ENCODE measurements around the gene SGMS1.
"Not testable (repeated sequence)": the region's sequence is repeated elsewhere in the genome, so short reads cannot be mapped to it uniquely, and the experiment has no call there.

DNA sequence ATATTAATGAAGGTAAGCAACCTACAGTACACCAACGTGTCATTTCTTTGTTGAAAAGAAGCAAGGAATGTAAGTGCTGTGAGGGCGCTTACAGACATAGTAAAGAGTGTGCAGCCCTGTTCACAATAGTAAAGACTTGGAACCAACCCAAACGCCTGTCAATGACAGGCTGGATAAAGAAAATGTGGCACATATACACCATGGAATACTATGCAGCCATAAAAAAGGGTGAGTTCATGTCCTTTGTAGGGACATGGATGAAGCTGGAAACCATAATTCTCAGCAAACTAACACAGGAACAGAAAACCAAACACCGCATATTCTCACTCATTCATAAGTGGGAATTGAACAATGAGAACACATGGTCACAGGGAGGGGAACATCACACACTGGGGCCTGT lies 55.0 kb downstream of the SGMS1 start:
- TF ChIP-seq, protein P1, sequence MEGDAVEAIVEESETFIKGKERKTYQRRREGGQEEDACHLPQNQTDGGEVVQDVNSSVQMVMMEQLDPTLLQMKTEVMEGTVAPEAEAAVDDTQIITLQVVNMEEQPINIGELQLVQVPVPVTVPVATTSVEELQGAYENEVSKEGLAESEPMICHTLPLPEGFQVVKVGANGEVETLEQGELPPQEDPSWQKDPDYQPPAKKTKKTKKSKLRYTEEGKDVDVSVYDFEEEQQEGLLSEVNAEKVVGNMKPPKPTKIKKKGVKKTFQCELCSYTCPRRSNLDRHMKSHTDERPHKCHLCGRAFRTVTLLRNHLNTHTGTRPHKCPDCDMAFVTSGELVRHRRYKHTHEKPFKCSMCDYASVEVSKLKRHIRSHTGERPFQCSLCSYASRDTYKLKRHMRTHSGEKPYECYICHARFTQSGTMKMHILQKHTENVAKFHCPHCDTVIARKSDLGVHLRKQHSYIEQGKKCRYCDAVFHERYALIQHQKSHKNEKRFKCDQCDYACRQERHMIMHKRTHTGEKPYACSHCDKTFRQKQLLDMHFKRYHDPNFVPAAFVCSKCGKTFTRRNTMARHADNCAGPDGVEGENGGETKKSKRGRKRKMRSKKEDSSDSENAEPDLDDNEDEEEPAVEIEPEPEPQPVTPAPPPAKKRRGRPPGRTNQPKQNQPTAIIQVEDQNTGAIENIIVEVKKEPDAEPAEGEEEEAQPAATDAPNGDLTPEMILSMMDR (IDR thresholded peaks at IDR 0.05; ENCODE audit: low read depth, low read length), result not testable (repeated sequence)
- not testable (repeated sequence) for TF ChIP-seq EZH2phosphoT487 (IDR thresholded peaks at IDR 0.05; ENCODE audit: low read depth)
